HepG2 (cell line): ENCODE results near the gene AIMP2. TPM values are rescaled to one million over a fixed set of nuclear protein-coding genes. Genes with fewer than 3 reads are reported as not detected.
A peak's percentile ranks its signal among the peaks of the same experiment; 100 is the strongest.

Experiments
- TP53 ChIP-seq: sonication (generic); formaldehyde crosslinking; conservative IDR thresholded peaks from 2 replicates; pipeline ENCODE4 v1.4.0; 2020; ENCODE audit warnings: missing genetic modification reagents
- ZNF761 ChIP-seq: sonication (generic); formaldehyde crosslinking; conservative IDR thresholded peaks from 2 replicates; pipeline ENCODE4 v1.4.0; 2020; ENCODE audit warnings: mild to moderate bottlenecking, missing genetic modification reagents
- polyA plus RNA-seq, 8 experiments: library from polyadenylated mRNA; depleted of rRNA in 3 of 8; stranded (reverse) in 7 of 8; unstranded in 1 of 8; fragments of >200 nt; fragmentation: Illumina TruSeq in 4 of 8; extraction: Trizol in 4 of 8; gene quantifications; 2 replicates each; pipeline versions ENCODE4 v1.2.1 to v1.2.3, GENCODE V29; 2011 to 2016; ENCODE audit warnings: low read depth in 4 of 8, missing spikeins in 1 of 8, mixed read lengths in 1 of 8; ENCODE audit not compliant: insufficient read depth in 1 of 8
- total RNA-seq, 5 experiments: library from RNA; depleted of rRNA; stranded (reverse); fragments of >200 nt; fragmentation: Illumina TruSeq; extraction: Trizol; gene quantifications; 2 replicates each; pipeline ENCODE4 v1.2.3, GENCODE V29; 2016; ENCODE audit warnings: low read depth in 1 of 5
- TF ChIP-seq, protein P1 (sequence below): sonication (generic); formaldehyde crosslinking; IDR thresholded peaks from 2 replicates; pipeline ENCODE4 v1.4.0; 2020; ENCODE audit warnings: mild to moderate bottlenecking, missing genetic modification reagents
- TF ChIP-seq, protein P2 (sequence below), 2 experiments: sonication (generic) in 1 of 2; formaldehyde crosslinking in 1 of 2; IDR thresholded peaks; 2 replicates each; pipeline versions ENCODE4 v1.4.0 to v1.6.1; 2018 to 2020; ENCODE audit warnings: missing genetic modification reagents in 2 of 2, borderline replicate concordance in 1 of 2, low read depth in 1 of 2, mild to moderate bottlenecking in 1 of 2, missing biosample characterization in 1 of 2
- TF ChIP-seq, protein P3 (sequence below): sonication (generic); formaldehyde crosslinking; IDR thresholded peaks from 2 replicates; pipeline ENCODE4 v1.4.0; 2020; ENCODE audit warnings: missing genetic modification reagents
- TF ChIP-seq, protein P4 (sequence below): sonication (generic); formaldehyde crosslinking; IDR thresholded peaks from one replicate; pipeline ENCODE4 v1.5.1; 2020; ENCODE audit warnings: mild to moderate bottlenecking, missing genetic modification reagents; ENCODE audit errors: not compliant biosample characterization

AIMP2 gene
- total and polyA plus RNA-seq, 2 of the 13 experiments (the other 11 are each of a cell fraction or from before 2014, with no cell fraction given): 38.2 to 84.9 TPM

DNA sequence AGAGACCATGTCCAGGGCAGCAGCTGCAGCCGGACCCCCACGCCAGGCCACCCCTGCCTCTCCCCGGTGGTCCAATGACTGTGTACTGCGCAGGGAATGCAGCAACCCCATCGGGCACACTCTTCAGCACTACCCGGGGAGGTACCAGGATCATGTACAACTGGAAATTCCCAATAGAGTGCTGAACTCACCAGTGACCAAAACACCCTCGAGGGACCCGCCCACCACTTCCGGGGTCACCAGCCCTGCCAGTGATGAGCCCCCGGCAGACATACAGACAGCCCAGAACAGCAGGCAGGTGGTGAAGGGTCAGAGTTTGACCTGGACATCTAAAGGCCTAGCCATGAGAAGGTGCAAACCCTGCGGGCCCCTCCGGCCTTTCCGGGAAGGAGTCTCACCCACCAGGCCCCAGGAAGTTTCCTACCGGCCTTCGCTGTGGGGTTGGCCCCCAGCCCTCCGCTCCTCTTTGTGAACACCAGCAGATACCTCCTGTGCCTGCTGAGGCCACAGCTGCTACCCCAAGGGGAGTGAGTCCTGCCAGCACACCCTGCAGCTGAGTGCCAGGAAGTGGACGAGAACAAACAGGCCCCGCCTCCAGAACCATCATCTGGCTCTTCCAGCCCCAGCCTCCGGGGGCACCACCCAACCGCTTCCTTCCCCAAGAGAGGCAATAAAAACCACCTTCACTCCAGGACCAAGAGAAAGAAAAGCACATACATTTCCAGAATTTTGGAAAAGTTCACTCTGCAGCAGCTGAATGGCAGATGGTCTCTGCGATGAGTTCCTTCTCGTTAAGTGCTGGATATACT is 17.1 kb downstream of the AIMP2 start (continued):
- TF ChIP-seq, protein P1, sequence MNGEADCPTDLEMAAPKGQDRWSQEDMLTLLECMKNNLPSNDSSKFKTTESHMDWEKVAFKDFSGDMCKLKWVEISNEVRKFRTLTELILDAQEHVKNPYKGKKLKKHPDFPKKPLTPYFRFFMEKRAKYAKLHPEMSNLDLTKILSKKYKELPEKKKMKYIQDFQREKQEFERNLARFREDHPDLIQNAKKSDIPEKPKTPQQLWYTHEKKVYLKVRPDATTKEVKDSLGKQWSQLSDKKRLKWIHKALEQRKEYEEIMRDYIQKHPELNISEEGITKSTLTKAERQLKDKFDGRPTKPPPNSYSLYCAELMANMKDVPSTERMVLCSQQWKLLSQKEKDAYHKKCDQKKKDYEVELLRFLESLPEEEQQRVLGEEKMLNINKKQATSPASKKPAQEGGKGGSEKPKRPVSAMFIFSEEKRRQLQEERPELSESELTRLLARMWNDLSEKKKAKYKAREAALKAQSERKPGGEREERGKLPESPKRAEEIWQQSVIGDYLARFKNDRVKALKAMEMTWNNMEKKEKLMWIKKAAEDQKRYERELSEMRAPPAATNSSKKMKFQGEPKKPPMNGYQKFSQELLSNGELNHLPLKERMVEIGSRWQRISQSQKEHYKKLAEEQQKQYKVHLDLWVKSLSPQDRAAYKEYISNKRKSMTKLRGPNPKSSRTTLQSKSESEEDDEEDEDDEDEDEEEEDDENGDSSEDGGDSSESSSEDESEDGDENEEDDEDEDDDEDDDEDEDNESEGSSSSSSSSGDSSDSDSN (CRISPR knock-in tag): 0 out of 2 replicates have a peak, but pooled peaks have one; percentile 25
- TF ChIP-seq, protein P2, sequence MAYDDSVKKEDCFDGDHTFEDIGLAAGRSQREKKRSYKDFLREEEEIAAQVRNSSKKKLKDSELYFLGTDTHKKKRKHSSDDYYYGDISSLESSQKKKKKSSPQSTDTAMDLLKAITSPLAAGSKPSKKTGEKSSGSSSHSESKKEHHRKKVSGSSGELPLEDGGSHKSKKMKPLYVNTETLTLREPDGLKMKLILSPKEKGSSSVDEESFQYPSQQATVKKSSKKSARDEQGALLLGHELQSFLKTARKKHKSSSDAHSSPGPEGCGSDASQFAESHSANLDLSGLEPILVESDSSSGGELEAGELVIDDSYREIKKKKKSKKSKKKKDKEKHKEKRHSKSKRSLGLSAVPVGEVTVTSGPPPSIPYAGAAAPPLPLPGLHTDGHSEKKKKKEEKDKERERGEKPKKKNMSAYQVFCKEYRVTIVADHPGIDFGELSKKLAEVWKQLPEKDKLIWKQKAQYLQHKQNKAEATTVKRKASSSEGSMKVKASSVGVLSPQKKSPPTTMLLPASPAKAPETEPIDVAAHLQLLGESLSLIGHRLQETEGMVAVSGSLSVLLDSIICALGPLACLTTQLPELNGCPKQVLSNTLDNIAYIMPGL (CRISPR knock-in tag; IDR thresholded peaks at IDR 0.05; ENCODE audit: borderline replicate concordance in 1 of 2, low read depth in 1 of 2): peak in 1 of 2 experiments; percentile 45; a peak in 1 of 4 replicates
- TF ChIP-seq, protein P3, sequence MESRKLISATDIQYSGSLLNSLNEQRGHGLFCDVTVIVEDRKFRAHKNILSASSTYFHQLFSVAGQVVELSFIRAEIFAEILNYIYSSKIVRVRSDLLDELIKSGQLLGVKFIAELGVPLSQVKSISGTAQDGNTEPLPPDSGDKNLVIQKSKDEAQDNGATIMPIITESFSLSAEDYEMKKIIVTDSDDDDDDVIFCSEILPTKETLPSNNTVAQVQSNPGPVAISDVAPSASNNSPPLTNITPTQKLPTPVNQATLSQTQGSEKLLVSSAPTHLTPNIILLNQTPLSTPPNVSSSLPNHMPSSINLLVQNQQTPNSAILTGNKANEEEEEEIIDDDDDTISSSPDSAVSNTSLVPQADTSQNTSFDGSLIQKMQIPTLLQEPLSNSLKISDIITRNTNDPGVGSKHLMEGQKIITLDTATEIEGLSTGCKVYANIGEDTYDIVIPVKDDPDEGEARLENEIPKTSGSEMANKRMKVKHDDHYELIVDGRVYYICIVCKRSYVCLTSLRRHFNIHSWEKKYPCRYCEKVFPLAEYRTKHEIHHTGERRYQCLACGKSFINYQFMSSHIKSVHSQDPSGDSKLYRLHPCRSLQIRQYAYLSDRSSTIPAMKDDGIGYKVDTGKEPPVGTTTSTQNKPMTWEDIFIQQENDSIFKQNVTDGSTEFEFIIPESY (CRISPR knock-in tag): peak; percentile 55; the same call in 1 of the 2 replicates
- TF ChIP-seq TP53: no peak
- TF ChIP-seq, protein P4, sequence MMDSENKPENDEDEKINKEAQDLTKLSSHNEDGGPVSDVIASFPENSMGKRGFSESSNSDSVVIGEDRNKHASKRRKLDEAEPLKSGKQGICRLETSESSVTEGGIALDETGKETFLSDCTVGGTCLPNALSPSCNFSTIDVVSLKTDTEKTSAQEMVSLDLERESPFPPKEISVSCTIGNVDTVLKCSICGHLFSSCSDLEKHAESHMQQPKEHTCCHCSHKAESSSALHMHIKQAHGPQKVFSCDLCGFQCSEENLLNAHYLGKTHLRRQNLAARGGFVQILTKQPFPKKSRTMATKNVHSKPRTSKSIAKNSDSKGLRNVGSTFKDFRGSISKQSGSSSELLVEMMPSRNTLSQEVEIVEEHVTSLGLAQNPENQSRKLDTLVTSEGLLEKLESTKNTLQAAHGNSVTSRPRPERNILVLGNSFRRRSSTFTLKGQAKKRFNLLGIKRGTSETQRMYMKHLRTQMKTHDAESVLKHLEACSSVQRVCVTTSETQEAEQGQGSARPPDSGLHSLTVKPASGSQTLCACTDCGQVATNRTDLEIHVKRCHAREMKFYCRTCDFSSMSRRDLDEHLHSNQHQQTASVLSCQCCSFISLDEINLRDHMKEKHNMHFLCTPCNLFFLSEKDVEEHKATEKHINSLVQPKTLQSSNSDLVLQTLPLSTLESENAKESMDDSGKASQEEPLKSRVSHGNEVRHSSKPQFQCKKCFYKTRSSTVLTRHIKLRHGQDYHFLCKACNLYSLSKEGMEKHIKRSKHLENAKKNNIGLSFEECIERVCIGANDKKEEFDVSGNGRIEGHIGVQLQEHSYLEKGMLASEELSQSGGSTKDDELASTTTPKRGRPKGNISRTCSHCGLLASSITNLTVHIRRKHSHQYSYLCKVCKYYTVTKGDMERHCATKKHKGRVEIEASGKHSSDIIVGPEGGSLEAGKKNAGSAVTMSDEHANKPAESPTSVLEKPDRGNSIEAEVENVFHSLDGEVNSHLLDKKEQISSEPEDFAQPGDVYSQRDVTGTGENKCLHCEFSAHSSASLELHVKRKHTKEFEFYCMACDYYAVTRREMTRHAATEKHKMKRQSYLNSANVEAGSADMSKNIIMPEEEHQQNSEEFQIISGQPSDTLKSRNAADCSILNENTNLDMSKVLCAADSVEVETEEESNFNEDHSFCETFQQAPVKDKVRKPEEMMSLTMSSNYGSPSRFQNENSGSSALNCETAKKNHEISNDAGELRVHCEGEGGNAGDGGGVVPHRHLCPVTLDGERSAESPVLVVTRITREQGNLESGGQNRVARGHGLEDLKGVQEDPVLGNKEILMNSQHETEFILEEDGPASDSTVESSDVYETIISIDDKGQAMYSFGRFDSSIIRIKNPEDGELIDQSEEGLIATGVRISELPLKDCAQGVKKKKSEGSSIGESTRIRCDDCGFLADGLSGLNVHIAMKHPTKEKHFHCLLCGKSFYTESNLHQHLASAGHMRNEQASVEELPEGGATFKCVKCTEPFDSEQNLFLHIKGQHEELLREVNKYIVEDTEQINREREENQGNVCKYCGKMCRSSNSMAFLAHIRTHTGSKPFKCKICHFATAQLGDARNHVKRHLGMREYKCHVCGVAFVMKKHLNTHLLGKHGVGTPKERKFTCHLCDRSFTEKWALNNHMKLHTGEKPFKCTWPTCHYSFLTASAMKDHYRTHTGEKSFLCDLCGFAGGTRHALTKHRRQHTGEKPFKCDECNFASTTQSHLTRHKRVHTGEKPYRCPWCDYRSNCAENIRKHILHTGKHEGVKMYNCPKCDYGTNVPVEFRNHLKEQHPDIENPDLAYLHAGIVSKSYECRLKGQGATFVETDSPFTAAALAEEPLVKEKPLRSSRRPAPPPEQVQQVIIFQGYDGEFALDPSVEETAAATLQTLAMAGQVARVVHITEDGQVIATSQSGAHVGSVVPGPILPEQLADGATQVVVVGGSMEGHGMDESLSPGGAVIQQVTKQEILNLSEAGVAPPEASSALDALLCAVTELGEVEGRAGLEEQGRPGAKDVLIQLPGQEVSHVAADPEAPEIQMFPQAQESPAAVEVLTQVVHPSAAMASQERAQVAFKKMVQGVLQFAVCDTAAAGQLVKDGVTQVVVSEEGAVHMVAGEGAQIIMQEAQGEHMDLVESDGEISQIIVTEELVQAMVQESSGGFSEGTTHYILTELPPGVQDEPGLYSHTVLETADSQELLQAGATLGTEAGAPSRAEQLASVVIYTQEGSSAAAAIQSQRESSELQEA: no peak
- no peak for TF ChIP-seq ZNF761 (CRISPR knock-in tag)
- TF ChIP-seq, all 625 proteins: peak for 21
